Fibroblast of villous mesenchyme (primary cell): ENCODE data around the gene CDC42EP3. TPM values are rescaled to one million over a fixed set of nuclear protein-coding genes. Genes with fewer than 3 reads are reported as not detected.
A peak's percentile ranks its signal among the peaks of the same experiment; 100 is the strongest.

Experiments
- DNase-seq: peaks from one replicate; pipeline ENCODE4 v3.0.0-alpha.2; 2010; ENCODE audit warnings: low read depth
- H3K4me3 ChIP-seq: 2 replicates; pipeline ENCODE4 v1.5.1; 2011; ENCODE audit warnings: low read depth, mild to moderate bottlenecking, low read length
- total RNA-seq: library from RNA; depleted of rRNA; stranded (reverse); fragments of >200 nt; gene quantifications from 2 replicates; pipeline ENCODE4 v1.2.3, GENCODE V29; 2012
- TF ChIP-seq, protein P1 (sequence below): IDR thresholded peaks from 2 replicates; pipeline ENCODE4 v1.5.1; 2012; ENCODE audit warnings: low read depth, mild to moderate bottlenecking, low read length; ENCODE audit not compliant: insufficient read depth

CDC42EP3 gene
- total RNA-seq, 1 donor = 132 TPM

DNA sequence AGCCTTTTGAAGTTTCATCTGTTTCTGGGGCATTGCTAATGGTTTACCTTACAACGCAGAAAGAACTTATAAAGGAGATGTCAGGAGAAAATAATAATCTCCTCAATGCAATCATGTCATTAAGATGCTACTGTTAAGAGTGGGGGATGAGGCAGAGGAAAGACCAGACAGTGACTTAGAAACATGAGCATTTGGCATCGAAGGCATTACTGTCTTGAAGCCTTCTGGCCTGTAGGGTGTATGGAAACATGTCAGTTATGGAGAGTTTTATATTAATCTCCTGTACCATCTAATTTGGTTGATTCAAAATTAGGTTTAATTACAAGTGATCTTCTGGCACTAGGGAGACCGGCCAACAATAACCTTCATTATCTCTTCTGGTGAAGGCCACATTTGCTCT is 32.5 kb downstream of the CDC42EP3 start:
- no peak for DNase-seq
- TF ChIP-seq, protein P1, sequence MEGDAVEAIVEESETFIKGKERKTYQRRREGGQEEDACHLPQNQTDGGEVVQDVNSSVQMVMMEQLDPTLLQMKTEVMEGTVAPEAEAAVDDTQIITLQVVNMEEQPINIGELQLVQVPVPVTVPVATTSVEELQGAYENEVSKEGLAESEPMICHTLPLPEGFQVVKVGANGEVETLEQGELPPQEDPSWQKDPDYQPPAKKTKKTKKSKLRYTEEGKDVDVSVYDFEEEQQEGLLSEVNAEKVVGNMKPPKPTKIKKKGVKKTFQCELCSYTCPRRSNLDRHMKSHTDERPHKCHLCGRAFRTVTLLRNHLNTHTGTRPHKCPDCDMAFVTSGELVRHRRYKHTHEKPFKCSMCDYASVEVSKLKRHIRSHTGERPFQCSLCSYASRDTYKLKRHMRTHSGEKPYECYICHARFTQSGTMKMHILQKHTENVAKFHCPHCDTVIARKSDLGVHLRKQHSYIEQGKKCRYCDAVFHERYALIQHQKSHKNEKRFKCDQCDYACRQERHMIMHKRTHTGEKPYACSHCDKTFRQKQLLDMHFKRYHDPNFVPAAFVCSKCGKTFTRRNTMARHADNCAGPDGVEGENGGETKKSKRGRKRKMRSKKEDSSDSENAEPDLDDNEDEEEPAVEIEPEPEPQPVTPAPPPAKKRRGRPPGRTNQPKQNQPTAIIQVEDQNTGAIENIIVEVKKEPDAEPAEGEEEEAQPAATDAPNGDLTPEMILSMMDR = no peak
- H3K4me3 ChIP-seq = no peak overlapping the region

DNA sequence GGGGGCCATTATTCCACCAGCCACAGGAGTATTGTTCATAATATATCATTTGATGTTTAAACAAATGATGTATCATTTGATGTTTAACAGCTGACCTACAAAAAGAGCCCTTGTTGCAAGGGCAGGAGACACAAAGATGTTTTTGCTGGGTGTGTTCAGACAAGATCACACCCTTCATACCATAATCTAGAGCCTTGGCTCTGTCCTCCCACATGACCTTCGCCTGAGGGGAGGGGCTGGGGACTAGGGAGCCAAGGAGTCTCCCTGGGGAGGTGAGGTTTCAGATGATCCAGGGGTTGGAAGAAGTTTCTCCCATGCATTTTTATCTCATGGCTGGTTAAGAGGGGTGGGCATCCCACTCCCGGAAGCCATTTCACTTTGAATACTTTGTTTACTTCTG is 33.5 kb downstream of the CDC42EP3 start:
- TF ChIP-seq, protein P1 = no peak

DNA sequence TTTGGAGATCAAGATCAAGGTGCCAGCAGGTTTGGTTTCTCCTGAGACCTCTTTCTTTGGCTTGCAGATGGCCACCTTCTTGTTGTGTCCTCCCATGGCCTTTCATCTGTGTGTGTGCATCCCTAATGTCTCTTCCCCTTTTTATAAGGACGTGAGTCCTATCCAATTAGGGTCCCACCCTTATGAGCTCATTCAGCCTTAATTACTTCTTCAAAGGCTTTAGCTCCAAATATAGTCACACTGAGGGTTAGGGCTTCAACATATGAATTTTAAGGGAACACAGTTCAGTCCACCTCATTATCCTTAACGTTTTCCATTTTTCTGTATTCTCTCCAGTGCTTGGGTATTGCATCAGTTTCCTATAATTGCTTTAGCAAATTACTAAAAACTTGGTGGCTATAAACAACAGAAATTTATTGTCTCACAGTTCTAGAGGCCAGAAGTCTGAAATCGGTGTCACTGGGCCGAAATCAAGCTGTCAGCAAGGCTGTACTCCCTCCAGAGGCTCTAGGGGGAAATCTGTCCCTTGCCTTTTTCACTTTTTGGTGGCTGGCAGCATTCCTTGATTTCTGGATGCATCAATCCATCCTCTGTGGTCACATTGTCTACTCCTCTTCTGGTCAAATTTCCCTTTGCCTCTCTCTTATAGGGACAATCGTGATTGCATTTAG is 34.1 kb downstream of the CDC42EP3 start:
- no peak overlapping the region for H3K4me3 ChIP-seq
- peak; percentile 56 for DNase-seq
- TF ChIP-seq, protein P1 = peak; percentile 17

More for the DNA sequence above, 33.5 kb downstream of the CDC42EP3 start:
- peak; percentile 45 for DNase-seq
- no peak overlapping the region for H3K4me3 ChIP-seq

DNA sequence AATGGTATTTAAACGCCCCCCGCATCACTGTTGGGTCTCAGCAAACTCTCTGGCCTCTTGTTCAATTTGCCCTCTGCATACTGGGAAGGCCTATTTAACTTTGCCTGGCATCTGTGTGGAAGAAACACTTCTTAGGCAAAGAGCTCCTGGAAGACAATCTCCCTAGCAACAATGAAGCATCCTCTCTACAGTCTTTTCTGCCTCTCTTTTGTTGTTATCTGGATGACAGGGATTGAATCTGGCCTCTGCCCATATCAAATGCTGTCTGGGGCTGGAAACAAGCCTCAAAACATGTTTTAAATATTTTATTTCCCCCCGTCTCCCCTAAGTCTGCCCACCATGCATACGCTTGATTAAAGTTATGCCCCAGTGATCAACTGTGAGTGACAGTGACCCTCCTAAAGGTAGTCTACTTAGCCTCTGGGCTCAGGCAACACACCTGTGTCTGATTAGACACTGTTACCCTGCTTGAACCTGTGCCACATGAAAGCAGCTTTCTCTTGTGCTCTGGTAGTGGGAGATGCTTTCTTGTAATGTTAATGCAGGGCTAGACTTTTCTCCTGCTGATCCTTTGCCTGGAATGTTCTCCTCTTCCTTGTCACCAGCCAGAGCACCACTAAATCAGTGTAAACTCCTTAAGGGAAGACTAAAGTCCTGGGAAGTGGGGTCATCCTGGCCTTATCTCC is 34.9 kb downstream of the CDC42EP3 start:
- no peak for DNase-seq
- no peak overlapping the region for H3K4me3 ChIP-seq
- TF ChIP-seq, protein P1 = no peak

DNA sequence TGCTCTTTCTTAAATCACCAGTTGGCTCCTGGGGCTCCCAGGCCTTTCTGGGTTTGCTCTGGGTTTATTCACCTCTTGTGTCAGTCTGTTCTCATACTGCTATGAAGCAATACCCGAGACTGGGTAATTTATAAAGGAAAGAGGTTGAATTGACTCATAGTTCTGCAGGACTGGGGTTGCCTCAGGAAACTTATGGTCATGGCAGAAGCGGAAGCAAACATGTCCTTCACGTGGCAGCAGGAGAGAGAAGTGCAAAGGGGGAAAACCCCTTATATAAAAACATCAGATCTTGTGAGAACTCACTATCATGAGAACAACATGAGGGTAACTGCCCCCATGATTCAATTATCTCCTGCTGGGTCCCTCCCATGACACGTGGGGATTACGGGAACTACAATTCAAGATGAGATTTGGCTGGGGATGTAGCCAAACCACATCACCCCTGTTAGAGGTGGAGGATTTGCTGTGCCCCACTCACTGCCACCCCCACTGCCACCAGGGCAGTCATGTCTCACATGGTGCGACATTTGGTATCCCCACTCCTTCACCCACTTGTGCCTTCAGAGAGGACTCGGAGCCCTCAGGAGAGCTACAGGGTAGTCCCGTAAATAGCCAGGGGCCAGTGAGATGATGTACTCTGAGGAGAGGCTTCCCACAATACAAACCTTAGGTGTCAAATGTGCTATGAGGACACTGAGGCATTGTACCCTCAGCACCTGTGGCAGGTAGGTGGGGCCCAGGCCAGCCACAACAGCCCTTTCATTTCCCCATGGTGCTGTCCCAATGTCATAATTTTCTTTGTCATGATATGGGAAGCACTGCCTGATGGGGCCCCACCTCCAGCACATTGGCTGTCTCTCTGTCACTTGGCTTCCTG is 35.7 kb downstream of the CDC42EP3 start:
- DNase-seq = peak; percentile 89
- TF ChIP-seq, protein P1 = no peak
- no peak overlapping the region for H3K4me3 ChIP-seq

DNA sequence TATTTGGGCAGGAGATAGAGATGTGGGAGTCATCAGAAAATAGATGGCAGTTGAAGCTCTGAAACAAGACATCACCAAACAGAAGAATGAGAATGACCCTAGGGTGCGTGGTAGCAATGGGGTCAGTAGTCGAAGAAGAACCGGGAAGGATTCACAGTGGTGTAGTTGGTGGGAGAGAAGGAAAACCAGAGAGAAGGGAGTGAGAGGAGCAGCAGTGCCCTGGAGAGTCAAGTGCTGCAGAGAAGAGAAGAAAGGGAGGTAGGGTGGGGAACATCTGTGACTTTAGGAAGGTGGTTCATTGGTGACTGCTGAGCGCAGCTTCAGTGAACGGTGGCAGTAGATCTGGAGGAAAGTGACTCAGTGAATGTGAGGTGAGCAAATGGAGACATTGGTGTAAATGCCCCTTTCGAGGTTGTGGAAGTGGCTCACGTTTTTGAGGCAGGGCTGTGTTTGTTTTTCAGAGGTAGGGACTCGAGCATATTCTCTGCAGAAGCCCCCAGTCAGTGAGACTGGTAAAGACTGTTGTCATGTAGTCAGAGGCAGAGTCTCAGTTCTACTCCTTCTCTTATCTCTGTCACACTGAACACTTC is 36.4 kb downstream of the CDC42EP3 start:
- TF ChIP-seq, protein P1 = no peak
- H3K4me3 ChIP-seq = no peak overlapping the region
- no peak for DNase-seq
